Fibroblast of skin of scalp (primary cell): ENCODE measurements around the gene STARD3.
A peak's percentile ranks its signal among the peaks of the same experiment; 100 is the strongest.

Experiments used
- DNase-seq: peaks from one replicate; pipeline ENCODE4 v3.0.0-alpha.2; 2013

The STARD3 gene

DNA sequence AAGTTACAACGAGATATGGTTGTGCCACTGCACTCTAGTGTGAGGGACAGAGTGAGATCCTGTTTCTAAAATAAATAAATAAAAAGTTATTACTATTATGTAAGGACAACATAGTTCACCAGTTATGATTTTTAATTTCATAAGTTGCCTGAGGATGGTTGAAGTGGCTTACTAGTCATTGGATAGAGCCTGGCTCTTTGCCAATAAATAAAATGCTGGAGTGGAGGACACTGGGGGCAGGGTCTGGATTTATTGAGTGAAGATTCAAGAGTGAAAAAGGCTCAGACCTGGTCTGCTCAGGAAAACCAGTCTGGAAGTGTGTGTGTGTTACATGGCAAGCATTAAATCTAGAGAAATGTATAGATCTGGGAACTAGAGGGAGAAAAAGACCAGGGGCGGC lies 2.1 kb downstream of the STARD3 start:
- no peak for DNase-seq

GRCh38 chr17:39639566-39640458 lies 2.9 kb downstream of the STARD3 start:
- no peak for DNase-seq

GRCh38 chr17:39640591-39641031 lies 3.7 kb downstream of the STARD3 start:
- no peak for DNase-seq

- no peak for DNase-seq
Measured at GRCh38 chr17:39641097-39641496, 4.2 kb downstream of the STARD3 start.

- no peak for DNase-seq
Measured at GRCh38 chr17:39641883-39642282, 4.9 kb downstream of the STARD3 start.

- DNase-seq = no peak
Measured at GRCh38 chr17:39642291-39643074, 5.5 kb downstream of the STARD3 start.

GRCh38 chr17:39643271-39643670 lies 6.3 kb downstream of the STARD3 start:
- peak; percentile 25 for DNase-seq

GRCh38 chr17:39647256-39647655 lies 10.3 kb downstream of the STARD3 start:
- DNase-seq = no peak

- peak; percentile 61 for DNase-seq
Measured at GRCh38 chr17:39648616-39649366, 11.8 kb downstream of the STARD3 start.

DNA sequence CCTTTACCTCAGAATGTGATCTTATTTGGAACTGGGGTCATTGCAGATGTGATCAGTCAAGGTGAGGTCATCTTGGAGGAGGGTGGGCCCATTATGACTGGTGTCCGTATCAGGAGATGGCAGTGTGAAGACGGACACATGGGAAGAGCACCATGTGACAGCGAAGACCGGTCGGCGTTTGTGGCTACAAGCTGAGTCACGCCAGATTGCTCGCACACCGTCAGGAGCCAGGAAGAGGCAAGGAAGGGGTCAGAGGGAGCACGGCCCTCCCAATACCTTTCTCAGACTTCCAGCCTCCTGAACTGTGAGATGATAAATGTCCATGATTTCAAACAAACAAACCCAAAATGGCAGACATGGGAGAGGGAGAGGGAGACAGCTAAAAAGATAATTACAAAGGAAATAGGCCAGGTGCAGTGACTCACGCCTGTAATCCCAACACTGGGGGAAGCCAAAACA lies 13.2 kb downstream of the STARD3 start:
- DNase-seq = no peak

- DNase-seq = no peak
Measured at GRCh38 chr17:39651923-39652586, 15.1 kb downstream of the STARD3 start.

- no peak for DNase-seq
Measured at GRCh38 chr17:39652587-39653315, 15.8 kb downstream of the STARD3 start.

GRCh38 chr17:39653316-39653661 lies 16.3 kb downstream of the STARD3 start:
- no peak for DNase-seq

DNA sequence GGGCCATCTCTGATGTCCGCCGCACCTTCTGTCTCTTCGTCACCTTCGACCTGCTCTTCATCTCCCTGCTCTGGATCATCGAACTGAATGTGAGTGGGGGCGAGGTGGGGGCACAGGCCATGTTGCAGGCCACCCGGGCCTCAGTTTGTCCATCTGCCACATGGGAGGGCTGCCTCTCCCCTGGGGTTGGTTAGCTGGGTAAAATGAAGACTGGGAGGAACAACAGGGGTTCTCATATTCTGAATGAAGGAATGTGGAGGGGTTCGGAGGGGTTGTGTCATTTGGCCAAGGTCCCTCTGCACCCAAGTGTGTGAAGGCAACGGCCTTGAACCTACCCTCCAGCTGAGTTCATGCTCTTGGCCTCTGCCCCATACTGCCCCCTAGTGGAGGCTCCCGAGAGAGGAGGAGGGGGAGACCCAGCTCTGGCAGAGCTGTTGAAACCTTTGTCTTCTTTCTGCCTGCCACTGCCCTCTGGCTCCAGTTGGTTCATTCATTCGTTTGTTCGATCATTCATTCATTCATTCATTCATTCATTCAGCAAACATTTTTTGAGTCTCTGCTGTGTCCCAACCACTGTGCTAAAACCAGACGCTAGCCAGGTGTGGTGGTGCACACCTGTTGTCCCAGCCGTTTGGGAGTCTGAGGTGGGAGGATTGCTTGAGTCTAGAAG lies 16.9 kb downstream of the STARD3 start:
- peak; percentile 46 for DNase-seq

- no peak for DNase-seq
Measured at GRCh38 chr17:39655105-39655504, 18.2 kb downstream of the STARD3 start.

- no peak for DNase-seq
Measured at GRCh38 chr17:39658346-39658745, 21.4 kb downstream of the STARD3 start.

DNA sequence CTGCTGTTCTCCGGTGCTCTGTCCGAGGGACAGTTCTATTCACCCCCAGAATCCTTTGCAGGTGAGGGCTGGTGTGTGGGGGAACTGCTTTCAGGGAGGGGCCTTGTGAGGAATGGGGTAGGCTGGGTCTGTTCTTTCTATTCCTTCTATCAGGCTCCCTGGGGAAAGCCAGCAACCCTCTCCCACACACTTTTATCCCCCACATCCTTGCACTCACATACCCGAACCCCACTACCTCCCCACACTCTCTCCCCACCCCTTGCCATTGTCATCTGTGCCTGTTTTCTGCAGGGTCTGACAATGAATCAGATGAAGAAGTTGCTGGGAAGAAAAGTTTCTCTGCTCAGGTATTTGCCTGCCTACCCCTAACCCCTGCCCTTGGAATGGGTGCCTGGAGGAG lies 21.8 kb downstream of the STARD3 start:
- DNase-seq = no peak

DNA sequence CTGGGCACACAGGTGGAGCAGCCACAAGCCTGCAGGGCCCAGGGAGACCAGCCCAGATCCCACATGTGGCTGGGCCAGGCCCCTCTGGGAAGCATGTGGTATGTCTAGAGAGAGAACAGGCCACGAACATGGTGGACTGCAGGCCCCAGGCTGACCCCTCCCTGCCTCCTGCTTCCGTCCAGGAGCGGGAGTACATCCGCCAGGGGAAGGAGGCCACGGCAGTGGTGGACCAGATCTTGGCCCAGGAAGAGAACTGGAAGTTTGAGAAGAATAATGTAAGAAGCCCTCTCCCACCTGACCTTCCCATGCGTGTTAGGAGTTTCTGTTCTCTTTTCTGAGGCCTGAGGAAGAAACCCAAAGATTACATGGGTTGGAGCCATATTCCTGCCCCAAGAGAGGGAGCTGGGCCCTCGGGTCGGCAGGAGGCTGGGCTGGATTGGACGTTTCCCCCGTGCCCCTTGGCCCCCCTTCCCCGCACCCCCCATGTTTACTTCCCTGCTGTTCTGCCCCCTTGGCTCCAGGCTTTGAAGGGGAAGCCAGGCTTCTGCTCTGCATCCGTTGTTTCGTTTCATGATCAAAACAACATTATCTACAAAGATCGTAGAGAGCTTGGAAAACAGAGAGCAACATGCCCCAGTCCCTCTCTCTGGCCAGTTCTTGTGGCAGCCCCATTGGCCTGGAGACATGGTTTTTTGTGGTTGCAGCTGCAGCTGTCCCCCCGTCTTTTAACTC lies 22.5 kb downstream of the STARD3 start:
- no peak for DNase-seq

DNA sequence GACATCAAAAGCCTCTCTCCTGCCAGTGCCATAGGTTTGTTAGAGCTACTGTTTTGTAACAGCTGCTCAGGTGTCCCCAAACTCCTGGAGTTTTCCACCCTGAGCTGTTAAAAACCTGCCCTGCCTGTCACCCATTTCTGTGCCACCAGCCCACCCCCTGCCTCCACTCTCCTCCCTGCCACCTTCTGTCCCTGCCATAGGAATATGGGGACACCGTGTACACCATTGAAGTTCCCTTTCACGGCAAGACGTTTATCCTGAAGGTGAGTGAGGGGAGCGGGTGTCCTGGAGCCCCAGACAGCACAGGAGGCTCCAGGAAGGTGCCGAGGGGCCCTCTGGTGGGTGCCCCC lies 23.0 kb downstream of the STARD3 start:
- DNase-seq = no peak
